Smooth muscle cell (in vitro differentiated cells): ENCODE data around the gene AK9. TPM values are rescaled to one million over a fixed set of nuclear protein-coding genes. Genes with fewer than 3 reads are reported as not detected.

Experiments used
- DNase-seq: peaks from one replicate; lab custom pipeline; 2025; ENCODE audit not compliant: unreplicated experiment; lab: John Stamatoyannopoulos, UW
- H2AFZ ChIP-seq: fragments of 200-600 bp; sonication (generic); 2 replicates; pipeline ENCODE4 v1.6.0; 2016; ENCODE audit warnings: antibody characterized with exemption, low read depth, mild to moderate bottlenecking
- H3F3A ChIP-seq: fragments of 200-600 bp; sonication (generic); 2 replicates; pipeline ENCODE4 v1.6.0; 2017; ENCODE audit warnings: antibody characterized with exemption, low read depth
- H3K27ac ChIP-seq: fragments of 200-600 bp; sonication (generic); 2 replicates; pipeline ENCODE4 v1.5.1; 2016; ENCODE audit warnings: low read depth, mild to moderate bottlenecking
- H3K27me3 ChIP-seq: fragments of 200-600 bp; sonication (generic); 2 replicates; pipeline ENCODE4 v1.6.1; 2016; ENCODE audit warnings: low read depth, mild to moderate bottlenecking
- H3K36me3 ChIP-seq: fragments of 200-600 bp; sonication (generic); 2 replicates; pipeline ENCODE4 v1.5.1; 2016; ENCODE audit warnings: low read depth
- H3K4me1 ChIP-seq: fragments of 200-600 bp; sonication (generic); 2 replicates; pipeline ENCODE4 v1.5.1; 2016; ENCODE audit warnings: low read depth
- H3K4me2 ChIP-seq: fragments of 200-600 bp; sonication (generic); 2 replicates; pipeline ENCODE4 v1.6.0; 2016; ENCODE audit warnings: mild to moderate bottlenecking
- H3K4me3 ChIP-seq: fragments of 200-600 bp; sonication (generic); 2 replicates; pipeline ENCODE4 v1.5.1; 2016; ENCODE audit warnings: mild to moderate bottlenecking
- H3K79me2 ChIP-seq: fragments of 200-600 bp; sonication (generic); 2 replicates; pipeline ENCODE4 v1.6.0; 2016; ENCODE audit warnings: low read depth, mild to moderate bottlenecking
- H3K9ac ChIP-seq: fragments of 200-600 bp; sonication (generic); 2 replicates; pipeline ENCODE4 v1.6.0; 2016; ENCODE audit warnings: low read depth
- H3K9me3 ChIP-seq: fragments of 200-600 bp; sonication (generic); replicated peaks from 2 replicates; pipeline ENCODE4 v1.5.1; 2016; ENCODE audit warnings: low read depth
- H4K20me1 ChIP-seq: fragments of 200-600 bp; sonication (generic); 2 replicates; pipeline ENCODE4 v1.6.0; 2016; ENCODE audit warnings: low read depth
- CTCF ChIP-seq: fragments of 200-600 bp; sonication (generic); IDR thresholded peaks from 2 replicates; pipeline ENCODE4 v1.5.1; 2017; ENCODE audit warnings: borderline replicate concordance, mild to moderate bottlenecking, antibody characterized with exemption; ENCODE audit not compliant: insufficient read depth, poor library complexity, severe bottlenecking
- WGBS: methylation state at CpG from one replicate; pipeline ENCODE4 v1.1.7; 2016; ENCODE audit warnings: low lambda C conversion rate; 5-methylcytosine and 5-hydroxymethylcytosine counted together
- polyA plus RNA-seq: library from polyadenylated mRNA; unstranded; fragments of >200 nt; fragmentation: Nextera tagmentation; extraction: Ambion mirVana; gene quantifications from 2 replicates; pipeline ENCODE4 v1.2.1, GENCODE V29; 2016
- total RNA-seq: library from RNA; depleted of rRNA; stranded (reverse); fragments of >200 nt; gene quantifications from 2 replicates; pipeline ENCODE4 v1.2.3, GENCODE V29; 2014

Gene AK9
- total and polyA plus RNA-seq, 2 experiments from 2014 or later, result 1.9 to 7.2 TPM

- H3K36me3 ChIP-seq, result no peaks in the 10 kb centered on the region
- no peaks in the 10 kb centered on the region for H3F3A ChIP-seq
- H3K4me3 ChIP-seq, result no peak overlapping the region
- no peaks in the 10 kb centered on the region for H4K20me1 ChIP-seq
- no peaks in the 10 kb centered on the region for H3K27me3 ChIP-seq
- H3K4me1 ChIP-seq, result no peaks in the 10 kb centered on the region
- H3K4me2 ChIP-seq, result no peak overlapping the region
- 96% methylated on average over 2 of the region's 2 CpGs for WGBS
- no peak overlapping the region for H2AFZ ChIP-seq
- H3K79me2 ChIP-seq, result no peaks in the 10 kb centered on the region
- DNase-seq, result no peak
- no peak overlapping the region for H3K27ac ChIP-seq
- H3K9me3 ChIP-seq, result no peaks in the 10 kb centered on the region
- no peak overlapping the region for H3K9ac ChIP-seq
- no peak for TF ChIP-seq CTCF
Observed at GRCh38 chr6:109662192-109662591, 28.8 kb downstream of the AK9 start.

GRCh38 chr6:109660526-109661320, 30.3 kb downstream of the AK9 start:
- H3K27ac ChIP-seq, result no peak overlapping the region
- H3K9ac ChIP-seq, result no peak overlapping the region
- no peaks in the 10 kb centered on the region for H3F3A ChIP-seq
- H3K4me2 ChIP-seq, result no peak overlapping the region
- no peaks in the 10 kb centered on the region for H3K36me3 ChIP-seq
- no peaks in the 10 kb centered on the region for H3K79me2 ChIP-seq
- no peaks in the 10 kb centered on the region for H3K4me1 ChIP-seq
- H3K27me3 ChIP-seq, result no peaks in the 10 kb centered on the region
- no peak for DNase-seq
- no peak for TF ChIP-seq CTCF
- WGBS, result 49% methylated on average over 1 of the region's 1 CpG
- no peaks in the 10 kb centered on the region for H3K9me3 ChIP-seq
- H3K4me3 ChIP-seq, result no peak overlapping the region
- H4K20me1 ChIP-seq, result no peaks in the 10 kb centered on the region
- no peak overlapping the region for H2AFZ ChIP-seq

GRCh38 chr6:109655761-109656262, 35.2 kb downstream of the AK9 start:
- H3K27me3 ChIP-seq, result no peaks in the 10 kb centered on the region
- no peaks in the 10 kb centered on the region for H3F3A ChIP-seq
- no peaks in the 10 kb centered on the region for H3K79me2 ChIP-seq
- no peak overlapping the region for H3K4me2 ChIP-seq
- H2AFZ ChIP-seq, result no peak overlapping the region
- no peak overlapping the region for H3K4me3 ChIP-seq
- WGBS, result 94% methylated on average over 6 of the region's 6 CpGs
- no peak for DNase-seq
- H3K9ac ChIP-seq, result no peak overlapping the region
- no peak for TF ChIP-seq CTCF
- H4K20me1 ChIP-seq, result no peaks in the 10 kb centered on the region
- H3K4me1 ChIP-seq, result no peaks in the 10 kb centered on the region
- H3K27ac ChIP-seq, result no peak overlapping the region
- H3K9me3 ChIP-seq, result no peaks in the 10 kb centered on the region
- H3K36me3 ChIP-seq, result no peaks in the 10 kb centered on the region

GRCh38 chr6:109653264-109653663, 37.7 kb downstream of the AK9 start:
- Histone ChIP-seq H3K4me1 (no peaks in the 10 kb centered on the region), H3K4me2 (no peak overlapping the region), H3F3A (no peaks in the 10 kb centered on the region), H3K4me3 (no peak overlapping the region), H3K27me3 (no peaks in the 10 kb centered on the region), H2AFZ (no peak overlapping the region), H3K9ac (no peak overlapping the region), H4K20me1 (no peaks in the 10 kb centered on the region), H3K36me3 (no peaks in the 10 kb centered on the region), H3K27ac (no peak overlapping the region), H3K9me3 (no peaks in the 10 kb centered on the region), H3K79me2 (no peaks in the 10 kb centered on the region)
- TF ChIP-seq CTCF, result no peak
- DNase-seq, result no peak
- WGBS, result 66% methylated on average over 5 of the region's 5 CpGs
